ENCODE results near the gene TMEM201.

TMEM201 gene, protein sequence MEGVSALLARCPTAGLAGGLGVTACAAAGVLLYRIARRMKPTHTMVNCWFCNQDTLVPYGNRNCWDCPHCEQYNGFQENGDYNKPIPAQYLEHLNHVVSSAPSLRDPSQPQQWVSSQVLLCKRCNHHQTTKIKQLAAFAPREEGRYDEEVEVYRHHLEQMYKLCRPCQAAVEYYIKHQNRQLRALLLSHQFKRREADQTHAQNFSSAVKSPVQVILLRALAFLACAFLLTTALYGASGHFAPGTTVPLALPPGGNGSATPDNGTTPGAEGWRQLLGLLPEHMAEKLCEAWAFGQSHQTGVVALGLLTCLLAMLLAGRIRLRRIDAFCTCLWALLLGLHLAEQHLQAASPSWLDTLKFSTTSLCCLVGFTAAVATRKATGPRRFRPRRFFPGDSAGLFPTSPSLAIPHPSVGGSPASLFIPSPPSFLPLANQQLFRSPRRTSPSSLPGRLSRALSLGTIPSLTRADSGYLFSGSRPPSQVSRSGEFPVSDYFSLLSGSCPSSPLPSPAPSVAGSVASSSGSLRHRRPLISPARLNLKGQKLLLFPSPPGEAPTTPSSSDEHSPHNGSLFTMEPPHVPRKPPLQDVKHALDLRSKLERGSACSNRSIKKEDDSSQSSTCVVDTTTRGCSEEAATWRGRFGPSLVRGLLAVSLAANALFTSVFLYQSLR

DNA sequence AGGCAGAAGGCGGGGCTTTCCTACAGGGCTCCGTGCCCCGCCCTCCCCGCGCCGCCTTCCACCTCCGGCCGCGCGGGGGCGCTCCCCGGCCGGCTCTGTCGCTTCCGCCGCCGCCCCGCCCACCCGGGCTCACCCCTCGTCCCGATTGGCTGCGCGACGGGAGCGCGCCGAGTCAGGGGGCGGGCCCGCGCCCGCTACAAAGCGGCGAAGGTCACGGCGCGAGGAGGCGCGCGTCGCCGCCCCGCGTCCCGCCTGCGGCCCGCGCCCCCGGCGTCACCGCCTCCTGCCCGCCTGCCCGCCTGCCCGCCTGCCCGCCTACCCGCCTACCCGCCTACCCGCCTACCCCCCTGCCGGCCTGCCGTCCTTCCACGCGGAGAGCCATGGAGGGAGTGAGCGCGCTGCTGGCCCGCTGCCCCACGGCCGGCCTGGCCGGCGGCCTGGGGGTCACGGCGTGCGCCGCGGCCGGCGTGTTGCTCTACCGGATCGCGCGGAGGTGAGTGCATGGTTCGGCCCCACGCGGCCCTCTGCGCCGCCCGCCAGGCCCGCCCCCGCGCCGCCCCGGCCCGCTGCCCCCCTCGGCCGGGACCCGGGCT lies at the start of gene TMEM201:
TMEM201 (plus strand) TSS at position 361 of the 593 bp plus-strand sequence; CDS start at position 381, 20 bp downstream.
- H3K4me3 ChIP-seq (ENCODE audit: low read depth, low read length) = peak within 1 kb of the TSS; percentile 61
- DNase-seq (ENCODE audit: low read depth) = peak; percentile 54
- TF ChIP-seq, protein P1, sequence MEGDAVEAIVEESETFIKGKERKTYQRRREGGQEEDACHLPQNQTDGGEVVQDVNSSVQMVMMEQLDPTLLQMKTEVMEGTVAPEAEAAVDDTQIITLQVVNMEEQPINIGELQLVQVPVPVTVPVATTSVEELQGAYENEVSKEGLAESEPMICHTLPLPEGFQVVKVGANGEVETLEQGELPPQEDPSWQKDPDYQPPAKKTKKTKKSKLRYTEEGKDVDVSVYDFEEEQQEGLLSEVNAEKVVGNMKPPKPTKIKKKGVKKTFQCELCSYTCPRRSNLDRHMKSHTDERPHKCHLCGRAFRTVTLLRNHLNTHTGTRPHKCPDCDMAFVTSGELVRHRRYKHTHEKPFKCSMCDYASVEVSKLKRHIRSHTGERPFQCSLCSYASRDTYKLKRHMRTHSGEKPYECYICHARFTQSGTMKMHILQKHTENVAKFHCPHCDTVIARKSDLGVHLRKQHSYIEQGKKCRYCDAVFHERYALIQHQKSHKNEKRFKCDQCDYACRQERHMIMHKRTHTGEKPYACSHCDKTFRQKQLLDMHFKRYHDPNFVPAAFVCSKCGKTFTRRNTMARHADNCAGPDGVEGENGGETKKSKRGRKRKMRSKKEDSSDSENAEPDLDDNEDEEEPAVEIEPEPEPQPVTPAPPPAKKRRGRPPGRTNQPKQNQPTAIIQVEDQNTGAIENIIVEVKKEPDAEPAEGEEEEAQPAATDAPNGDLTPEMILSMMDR (IDR thresholded peaks at IDR 0.05; ENCODE audit: control insufficient read depth, extremely low read depth, insufficient read depth) = peak; percentile 88

DNA sequence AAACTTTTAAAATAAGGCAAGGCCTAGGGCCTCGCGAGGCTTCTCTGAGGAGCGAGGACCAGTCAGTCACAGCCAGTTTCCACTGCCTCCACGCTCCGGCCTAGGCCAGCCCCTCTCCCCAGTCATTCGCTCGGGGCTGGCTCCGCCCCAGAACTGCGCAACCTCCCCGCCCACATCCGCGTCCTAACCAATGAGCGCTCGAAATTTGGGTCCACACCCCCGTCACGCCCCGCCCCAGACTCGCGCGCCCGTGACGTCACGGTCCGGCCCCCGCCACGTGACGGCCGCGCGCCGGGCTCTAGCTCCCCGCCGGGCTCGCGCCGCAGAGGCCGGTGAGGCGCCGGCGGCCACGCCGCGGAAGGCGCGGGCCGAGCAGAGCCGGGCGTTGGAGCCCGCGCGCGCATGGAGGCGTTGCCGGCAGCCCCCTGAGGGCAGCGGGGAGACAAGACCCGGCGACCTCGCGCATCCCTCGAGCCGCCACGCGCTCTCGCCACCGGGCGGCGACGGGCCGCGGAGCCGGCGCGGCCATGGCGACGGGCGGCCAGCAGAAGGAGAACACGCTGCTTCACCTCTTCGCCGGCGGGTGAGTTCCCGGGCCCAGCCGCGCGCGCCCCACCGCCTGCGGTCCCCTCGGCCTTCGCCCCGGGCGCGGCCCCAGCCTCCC lies 49.4 kb upstream of the TMEM201 start, which contains the start of gene SLC25A33:
SLC25A33 (plus strand) TSS at position 301 of the 664 bp plus-strand sequence; CDS start at position 528, 227 bp downstream.
- TF ChIP-seq, protein P1 (IDR thresholded peaks at IDR 0.05; ENCODE audit: control insufficient read depth, extremely low read depth, insufficient read depth) = no peak
- peak within 1 kb of the TSS; percentile 73 for H3K4me3 ChIP-seq (ENCODE audit: low read depth, low read length)
- peak; percentile 93 for DNase-seq (ENCODE audit: low read depth)

DNA sequence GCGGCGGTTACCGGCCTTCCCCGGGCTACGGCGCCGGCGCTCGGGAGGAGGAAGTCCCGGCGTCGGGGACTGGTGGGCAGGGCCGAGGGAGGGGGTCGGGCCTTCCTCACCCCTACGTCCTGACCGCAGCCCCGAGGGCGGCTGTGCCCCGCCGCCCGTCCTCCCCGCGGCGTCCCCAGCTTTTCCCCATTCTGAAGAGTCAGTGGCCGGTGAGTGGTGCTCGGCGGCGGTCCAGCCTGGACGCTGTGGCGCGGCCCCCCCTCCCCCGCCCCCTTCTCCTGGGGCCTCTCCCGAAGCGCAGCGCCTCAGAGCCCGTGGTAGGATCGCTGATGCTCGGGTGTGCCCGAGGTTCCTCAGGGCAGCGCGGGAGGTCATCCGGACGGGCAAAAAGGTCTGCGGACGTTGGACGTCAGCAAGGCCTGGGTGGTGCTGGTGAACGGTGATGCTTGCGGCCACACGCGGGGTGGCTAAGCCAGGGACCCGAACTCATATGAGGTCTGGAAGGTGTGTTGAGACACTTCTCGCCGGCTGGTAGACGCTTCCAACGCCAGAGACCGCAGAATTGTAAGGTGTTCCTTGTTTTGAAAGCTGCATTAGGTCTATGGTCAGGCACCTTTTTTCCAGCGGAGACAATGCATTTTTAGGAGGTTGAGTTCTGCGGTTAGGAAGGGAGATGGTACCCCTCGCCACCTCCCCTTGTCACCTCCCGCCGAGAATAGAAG lies 48.7 kb upstream of the TMEM201 start:
- DNase-seq (ENCODE audit: low read depth) = no peak
- TF ChIP-seq, protein P1 (IDR thresholded peaks at IDR 0.05; ENCODE audit: control insufficient read depth, extremely low read depth, insufficient read depth) = no peak
- peak overlapping the region; percentile 73 for H3K4me3 ChIP-seq (ENCODE audit: low read depth, low read length)

DNA sequence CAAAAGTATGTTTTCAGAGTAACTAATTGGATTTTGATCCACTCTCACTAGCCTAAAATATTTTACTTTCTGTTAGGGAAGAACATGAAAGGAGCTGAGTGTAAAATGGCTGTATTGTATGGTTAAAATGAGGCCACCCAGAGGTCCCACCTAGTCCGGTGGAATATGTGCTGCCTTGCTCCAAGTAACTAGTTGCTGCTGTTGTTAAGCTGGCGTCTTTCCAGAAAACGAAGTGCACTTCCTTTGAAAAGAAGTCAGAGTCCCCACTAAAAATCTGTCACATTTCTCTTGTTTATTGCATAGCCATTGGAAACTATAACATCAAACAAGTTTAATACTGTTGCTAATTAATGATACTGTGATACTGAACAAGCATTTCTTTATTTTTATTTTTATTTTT lies 46.3 kb upstream of the TMEM201 start:
- peak overlapping the region; percentile 30 for H3K4me3 ChIP-seq (ENCODE audit: low read depth, low read length)
- TF ChIP-seq, protein P1 (IDR thresholded peaks at IDR 0.05; ENCODE audit: control insufficient read depth, extremely low read depth, insufficient read depth) = no peak
- DNase-seq (ENCODE audit: low read depth) = peak; percentile 74

DNA sequence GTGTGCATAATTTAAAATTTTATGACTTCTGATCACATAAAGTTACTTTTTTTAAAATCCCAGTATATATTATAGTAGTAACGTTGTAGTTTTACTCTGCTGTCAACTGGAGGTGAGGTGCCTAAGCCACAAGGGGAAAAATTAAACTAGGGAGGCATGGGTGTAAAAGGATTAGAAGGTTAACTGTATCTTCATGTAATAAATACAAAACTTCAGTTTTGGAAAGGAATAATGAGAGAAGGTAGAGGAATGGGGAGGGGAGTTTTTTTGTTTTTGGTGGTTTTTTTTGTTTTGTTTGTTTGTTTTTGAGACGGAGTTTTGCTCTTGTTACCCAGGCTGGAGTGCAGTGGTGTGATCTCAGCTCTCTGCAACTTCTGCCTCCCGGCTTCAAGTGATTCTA lies 43.8 kb upstream of the TMEM201 start:
- no peak for DNase-seq (ENCODE audit: low read depth)
- TF ChIP-seq, protein P1 (IDR thresholded peaks at IDR 0.05; ENCODE audit: control insufficient read depth, extremely low read depth, insufficient read depth) = no peak
- no peak overlapping the region for H3K4me3 ChIP-seq (ENCODE audit: low read depth, low read length)

DNA sequence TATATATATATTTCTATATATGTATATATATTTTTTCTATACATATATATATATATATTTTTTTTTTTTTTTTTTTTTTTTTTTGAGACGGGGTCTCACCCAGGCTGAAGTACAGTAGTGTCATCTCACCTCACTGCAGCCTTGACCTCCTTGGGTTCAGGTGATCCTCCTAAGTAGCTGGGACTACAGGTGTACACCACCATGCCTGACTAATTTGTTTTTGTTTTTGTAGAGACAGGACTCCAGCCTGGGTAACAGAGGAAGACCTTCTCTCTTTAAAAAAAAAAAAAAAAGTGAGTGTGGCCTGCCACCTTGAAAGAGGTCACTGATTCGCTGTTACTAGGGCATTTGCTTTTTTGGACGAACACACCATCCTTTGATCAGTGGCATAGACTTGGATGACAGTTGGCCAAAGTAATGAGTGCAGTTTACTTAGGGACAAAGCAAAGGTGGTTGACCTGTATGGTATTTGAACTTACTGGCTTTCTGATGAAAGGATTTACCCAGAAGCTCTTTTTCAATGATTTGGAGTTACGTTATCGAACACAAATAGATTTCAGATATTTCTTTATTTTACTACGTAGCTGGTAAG lies 38.7 kb upstream of the TMEM201 start:
- TF ChIP-seq, protein P1 (IDR thresholded peaks at IDR 0.05; ENCODE audit: control insufficient read depth, extremely low read depth, insufficient read depth) = no peak
- DNase-seq (ENCODE audit: low read depth) = no peak
- no peak overlapping the region for H3K4me3 ChIP-seq (ENCODE audit: low read depth, low read length)
